ENCODE results near the gene RNF31.

The RNF31 gene

DNA sequence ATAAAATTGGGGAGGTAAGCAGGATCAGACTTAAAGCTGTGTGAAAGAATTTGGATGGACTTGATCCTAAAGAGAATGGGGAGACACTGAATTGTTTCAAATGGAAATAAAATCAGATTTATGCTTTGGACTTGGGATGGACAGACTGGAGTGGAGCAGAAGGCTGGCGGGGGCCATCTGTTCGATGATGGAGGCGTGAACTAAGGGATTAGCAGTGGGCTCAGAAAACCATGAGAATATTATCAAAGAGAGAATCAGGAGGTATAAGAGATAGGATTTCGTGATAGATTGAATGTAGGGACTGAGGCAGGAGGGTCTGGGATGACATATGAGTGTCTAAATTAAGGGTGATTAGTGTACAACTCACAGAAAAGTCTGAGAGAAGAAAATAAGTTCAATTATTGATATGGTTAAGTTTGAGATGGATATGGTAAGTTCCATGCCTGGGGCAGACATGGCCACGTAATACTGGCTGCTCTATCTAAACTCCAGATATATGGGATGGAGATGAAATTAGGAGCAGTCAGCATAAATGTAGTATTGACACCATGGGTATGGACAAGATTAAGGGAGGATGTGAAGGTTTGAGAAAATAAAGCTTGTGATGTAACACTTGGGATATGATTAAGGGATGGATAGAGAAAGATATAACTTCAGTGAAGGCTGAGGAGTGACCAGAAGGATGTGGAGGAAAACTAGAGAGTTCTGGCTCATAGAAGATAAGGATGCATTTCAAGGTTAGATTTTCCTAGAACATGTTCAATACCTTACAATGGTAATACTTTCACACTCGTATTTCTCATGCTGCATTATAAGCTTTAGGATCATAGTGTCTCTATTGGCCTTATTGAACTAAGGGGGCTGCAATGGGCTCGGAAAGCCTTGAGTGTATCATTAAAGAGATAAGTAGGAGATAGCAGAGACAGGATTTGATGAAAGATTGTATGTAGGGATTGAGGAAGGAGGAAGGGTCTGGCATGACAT lies 57.2 kb downstream of the RNF31 start:
- no peak for DNase-seq

DNA sequence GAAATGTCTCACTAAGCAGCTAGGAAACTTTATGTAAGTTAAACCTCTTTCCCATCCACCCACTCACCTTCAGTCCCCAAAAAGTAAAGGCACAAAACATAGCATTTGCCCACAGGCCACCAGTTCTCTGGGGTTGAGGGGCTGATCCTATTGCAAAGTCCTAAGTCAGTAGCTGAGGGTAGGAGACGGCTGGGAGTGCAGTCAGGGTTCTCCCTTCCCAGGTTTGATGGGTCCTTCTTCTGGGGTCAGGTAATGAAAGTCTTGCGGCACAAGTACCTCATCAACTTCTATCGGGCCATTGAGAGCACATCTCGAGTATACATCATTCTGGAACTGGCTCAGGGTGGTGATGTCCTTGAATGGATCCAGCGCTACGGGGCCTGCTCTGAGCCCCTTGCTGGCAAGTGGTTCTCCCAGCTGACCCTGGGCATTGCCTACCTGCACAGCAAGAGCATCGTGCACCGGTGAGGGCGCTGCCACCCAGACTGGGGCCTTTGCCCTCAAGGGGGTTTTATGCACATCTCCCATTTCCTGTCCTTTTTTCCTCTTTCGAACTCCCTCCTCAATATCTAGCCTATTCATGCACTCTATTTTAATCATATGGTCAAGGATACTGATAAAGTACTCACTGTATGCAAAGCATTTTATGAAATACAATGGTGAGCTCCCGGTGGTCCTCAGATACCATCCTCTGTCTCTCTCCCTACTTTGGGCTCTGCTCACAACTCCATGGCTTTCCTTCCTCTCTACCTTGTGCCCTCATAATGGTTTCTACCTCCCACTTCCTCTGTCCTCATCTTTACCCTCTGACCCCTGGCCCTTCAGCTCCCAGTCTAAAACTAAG lies 59.2 kb downstream of the RNF31 start:
- DNase-seq: no peak

DNA sequence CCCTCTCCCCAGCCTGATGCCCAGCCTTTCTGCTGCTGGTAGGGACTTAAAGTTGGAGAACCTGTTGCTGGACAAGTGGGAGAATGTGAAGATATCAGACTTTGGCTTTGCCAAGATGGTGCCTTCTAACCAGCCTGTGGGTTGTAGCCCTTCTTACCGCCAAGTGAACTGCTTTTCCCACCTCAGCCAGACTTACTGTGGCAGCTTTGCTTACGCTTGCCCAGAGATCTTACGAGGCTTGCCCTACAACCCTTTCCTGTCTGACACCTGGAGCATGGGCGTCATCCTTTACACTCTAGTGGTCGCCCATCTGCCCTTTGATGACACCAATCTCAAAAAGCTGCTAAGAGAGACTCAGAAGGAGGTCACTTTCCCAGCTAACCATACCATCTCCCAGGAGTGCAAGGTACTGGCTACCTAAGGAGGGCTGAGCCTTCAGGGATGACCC lies 59.8 kb downstream of the RNF31 start:
- no peak for DNase-seq

DNA sequence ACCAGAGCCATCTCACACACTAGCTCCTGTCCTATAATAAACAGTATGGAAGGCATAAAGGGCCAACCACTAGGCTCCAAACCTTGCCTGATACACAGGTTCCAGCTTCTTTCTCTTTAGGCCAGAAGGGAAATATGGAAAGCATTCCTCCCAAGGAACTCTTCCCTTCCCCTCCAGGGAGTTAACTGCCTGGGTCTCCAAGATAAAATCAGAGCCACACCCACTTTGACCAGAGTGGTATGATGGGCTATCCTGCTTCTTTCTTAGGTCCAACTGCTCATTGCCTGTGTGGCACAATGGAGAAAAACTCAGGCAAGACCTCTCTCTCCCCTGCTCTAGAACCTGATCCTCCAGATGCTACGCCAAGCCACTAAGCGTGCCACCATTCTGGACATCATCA lies 60.3 kb downstream of the RNF31 start:
- DNase-seq: no peak
